CD4-positive, alpha-beta T cell (primary cell): ENCODE data around the gene KCNQ1. TPM values are rescaled to one million over a fixed set of nuclear protein-coding genes. Genes with fewer than 3 reads are reported as not detected.

Source experiments
- ATAC-seq: fragments of 200-7000 bp; cut with Tn5 transposase; one replicate; pipeline ENCODE4 v1.10.0; 2022; ENCODE audit warnings: mild to moderate bottlenecking; ENCODE audit not compliant: poor library complexity
- CTCF ChIA-PET: fragments of 350-600 bp; sonication (Branson Sonifier 250); formaldehyde crosslinking; loops from one replicate; lab custom pipeline; 2021; ENCODE audit warnings: antibody characterized with exemption, inconsistent platforms; lab: Charles Lee
- POLR2A ChIA-PET: fragments of 350-600 bp; sonication (Branson Sonifier 250); formaldehyde crosslinking; loops from one replicate; lab custom pipeline; 2021; ENCODE audit warnings: antibody characterized with exemption, inconsistent platforms; lab: Charles Lee
- DNase-seq, 14 experiments: peaks; one replicate each; pipeline ENCODE4 v3.0.0-alpha.2; 2013 to 2020; ENCODE audit warnings: mixed read lengths in 2 of 14
- H3K27ac ChIP-seq, 2 donors: one replicate each; pipeline versions ENCODE4 v1.5.1 to v1.7.0; 2013; ENCODE audit warnings: low read length in 2 of 2, low read depth in 1 of 2, mild to moderate bottlenecking in 1 of 2
- H3K27me3 ChIP-seq, 2 experiments: 1 replicate in 1 of 2; 2 replicates in 1 of 2; pipeline versions ENCODE4 v1.6.1 to v1.7.0; 2013; ENCODE audit warnings: low read length in 2 of 2, control low read depth in 1 of 2, mild to moderate bottlenecking in 1 of 2, moderate library complexity in 1 of 2; ENCODE audit not compliant: insufficient read depth in 2 of 2, control insufficient read depth in 1 of 2
- H3K36me3 ChIP-seq: one replicate; pipeline ENCODE4 v1.6.1; 2013; ENCODE audit warnings: low read length, control low read depth; ENCODE audit not compliant: insufficient read depth
- H3K4me1 ChIP-seq: one replicate; pipeline ENCODE4 v1.6.1; 2013; ENCODE audit warnings: low read length, control low read depth; ENCODE audit not compliant: insufficient read depth
- H3K4me3 ChIP-seq: one replicate; pipeline ENCODE4 v1.5.1; 2013; ENCODE audit warnings: mild to moderate bottlenecking, low read length, moderate library complexity
- H3K9me3 ChIP-seq, 2 experiments: 1 replicate in 1 of 2; 2 replicates in 1 of 2; pipeline versions ENCODE4 v1.6.1 to v1.7.0; 2013; ENCODE audit warnings: low read length in 2 of 2, mild to moderate bottlenecking in 2 of 2, control low read depth in 1 of 2, moderate library complexity in 1 of 2; ENCODE audit not compliant: control insufficient read depth in 1 of 2, insufficient read depth in 1 of 2
- H3K27ac Mint-ChIP-seq: one replicate; pipeline ENCODE4 v1.8.0; 2020; ENCODE audit warnings: mixed read lengths
- H3K27me3 Mint-ChIP-seq: one replicate; pipeline ENCODE4 v1.8.0; 2021; ENCODE audit warnings: mixed read lengths
- H3K36me3 Mint-ChIP-seq: one replicate; pipeline ENCODE4 v1.8.0; 2021; ENCODE audit warnings: low read depth, mixed read lengths
- H3K4me1 Mint-ChIP-seq: one replicate; pipeline ENCODE4 v1.8.0; 2021; ENCODE audit warnings: low read depth, mixed read lengths
- H3K4me3 Mint-ChIP-seq: one replicate; pipeline ENCODE4 v1.8.0; 2020; ENCODE audit warnings: mild to moderate bottlenecking, mixed read lengths
- H3K9me3 Mint-ChIP-seq: one replicate; pipeline ENCODE4 v1.8.0; 2020; ENCODE audit warnings: mixed read lengths
- intact Hi-C, 2 experiments: fragments of 100-400 bp; cut with DNase I in 1 of 2; cut with micrococcal nuclease in 1 of 2; formaldehyde crosslinking; loops; one replicate each; pipeline versions ENCODE4 v1.15.1 to v1.9.0; 2023 to 2025; cut with DNase I, micrococcal nuclease
- total RNA-seq, 174 experiments: library from RNA in 2 of 174; stranded (reverse) in 2 of 174; gene quantifications; one replicate each; pipeline ENCODE4 v1.2.3 and lab custom pipeline; 2021 to 2026
- TF ChIP-seq, protein P1 (sequence below): fragments of 200-600 bp; IDR thresholded peaks from one replicate; pipeline ENCODE4 v1.8.0; 2022; ENCODE audit warnings: antibody characterized with exemption, mild to moderate bottlenecking

KCNQ1 gene
- total RNA-seq, 2 experiments from 2014 or later, result 31.3 to 33.1 TPM

GRCh38 chr11:2831781-2832532, 387.1 kb downstream of the KCNQ1 start:
- no peak for DNase-seq
- Mint-ChIP-seq H3K4me3 (no peak overlapping the region), H3K27ac (no peak overlapping the region), H3K9me3 (peaks cover 9% of the 10 kb centered on the region), H3K36me3 (peaks cover 26% of the 10 kb centered on the region), H3K27me3 (no peaks in the 10 kb centered on the region), H3K4me1 (no peaks in the 10 kb centered on the region)
- POLR2A ChIA-PET, result no interaction called here
- no peaks in the 10 kb centered on the region for H3K27me3 ChIP-seq
- no peaks in the 10 kb centered on the region for H3K4me1 ChIP-seq
- H3K9me3 ChIP-seq, result peaks cover 12 to 17% of the 10 kb centered on the region in 2 experiments
- CTCF ChIA-PET, result no interaction called here
- TF ChIP-seq, protein P1, sequence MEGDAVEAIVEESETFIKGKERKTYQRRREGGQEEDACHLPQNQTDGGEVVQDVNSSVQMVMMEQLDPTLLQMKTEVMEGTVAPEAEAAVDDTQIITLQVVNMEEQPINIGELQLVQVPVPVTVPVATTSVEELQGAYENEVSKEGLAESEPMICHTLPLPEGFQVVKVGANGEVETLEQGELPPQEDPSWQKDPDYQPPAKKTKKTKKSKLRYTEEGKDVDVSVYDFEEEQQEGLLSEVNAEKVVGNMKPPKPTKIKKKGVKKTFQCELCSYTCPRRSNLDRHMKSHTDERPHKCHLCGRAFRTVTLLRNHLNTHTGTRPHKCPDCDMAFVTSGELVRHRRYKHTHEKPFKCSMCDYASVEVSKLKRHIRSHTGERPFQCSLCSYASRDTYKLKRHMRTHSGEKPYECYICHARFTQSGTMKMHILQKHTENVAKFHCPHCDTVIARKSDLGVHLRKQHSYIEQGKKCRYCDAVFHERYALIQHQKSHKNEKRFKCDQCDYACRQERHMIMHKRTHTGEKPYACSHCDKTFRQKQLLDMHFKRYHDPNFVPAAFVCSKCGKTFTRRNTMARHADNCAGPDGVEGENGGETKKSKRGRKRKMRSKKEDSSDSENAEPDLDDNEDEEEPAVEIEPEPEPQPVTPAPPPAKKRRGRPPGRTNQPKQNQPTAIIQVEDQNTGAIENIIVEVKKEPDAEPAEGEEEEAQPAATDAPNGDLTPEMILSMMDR, result no peak
- ATAC-seq, result no peak
- no peak overlapping the region for H3K27ac ChIP-seq
- no peaks in the 10 kb centered on the region for H3K36me3 ChIP-seq
- H3K4me3 ChIP-seq, result no peak overlapping the region
- intact Hi-C loops, result no loop called here

- Histone ChIP-seq H3K4me3 (no peak overlapping the region), H3K27ac (no peak overlapping the region), H3K9me3 (peaks cover 11 to 12% of the 10 kb centered on the region in 2 experiments), H3K27me3 (no peaks in the 10 kb centered on the region), H3K36me3 (no peaks in the 10 kb centered on the region), H3K4me1 (no peaks in the 10 kb centered on the region)
- DNase-seq, result no peak
- peaks cover 21% of the 10 kb centered on the region for H3K36me3 Mint-ChIP-seq
- H3K27me3 Mint-ChIP-seq, result no peaks in the 10 kb centered on the region
- TF ChIP-seq, protein P1, result no peak
- ChIA-PET POLR2A (no interaction called here), CTCF (no interaction called here)
- no peak overlapping the region for H3K27ac Mint-ChIP-seq
- H3K4me1 Mint-ChIP-seq, result no peaks in the 10 kb centered on the region
- no peak overlapping the region for H3K4me3 Mint-ChIP-seq
- H3K9me3 Mint-ChIP-seq, result peaks cover 9% of the 10 kb centered on the region
- intact Hi-C loops, result no loop called here
- ATAC-seq, result no peak
Measured at GRCh38 chr11:2832533-2833020, 387.8 kb downstream of the KCNQ1 start.

- no peaks in the 10 kb centered on the region for H3K27me3 ChIP-seq
- H3K9me3 Mint-ChIP-seq, result peaks cover 7% of the 10 kb centered on the region
- H3K4me3 Mint-ChIP-seq, result no peak overlapping the region
- no peak overlapping the region for H3K4me3 ChIP-seq
- POLR2A ChIA-PET, result no interaction called here
- no peak overlapping the region for H3K27ac Mint-ChIP-seq
- intact Hi-C loops, result no loop called here
- no peak for ATAC-seq
- CTCF ChIA-PET, result no interaction called here
- DNase-seq, result no peak
- no peaks in the 10 kb centered on the region for H3K4me1 ChIP-seq
- peaks cover 15% of the 10 kb centered on the region for H3K36me3 Mint-ChIP-seq
- TF ChIP-seq, protein P1, result no peak
- no peak overlapping the region for H3K27ac ChIP-seq
- H3K36me3 ChIP-seq, result no peaks in the 10 kb centered on the region
- H3K9me3 ChIP-seq, result peaks cover 5 to 7% of the 10 kb centered on the region in 2 experiments
- H3K4me1 Mint-ChIP-seq, result no peaks in the 10 kb centered on the region
- no peaks in the 10 kb centered on the region for H3K27me3 Mint-ChIP-seq
Measured at GRCh38 chr11:2833051-2833715, 388.4 kb downstream of the KCNQ1 start.
